ENCODE results near the gene DPYSL5.

Gene DPYSL5

DNA sequence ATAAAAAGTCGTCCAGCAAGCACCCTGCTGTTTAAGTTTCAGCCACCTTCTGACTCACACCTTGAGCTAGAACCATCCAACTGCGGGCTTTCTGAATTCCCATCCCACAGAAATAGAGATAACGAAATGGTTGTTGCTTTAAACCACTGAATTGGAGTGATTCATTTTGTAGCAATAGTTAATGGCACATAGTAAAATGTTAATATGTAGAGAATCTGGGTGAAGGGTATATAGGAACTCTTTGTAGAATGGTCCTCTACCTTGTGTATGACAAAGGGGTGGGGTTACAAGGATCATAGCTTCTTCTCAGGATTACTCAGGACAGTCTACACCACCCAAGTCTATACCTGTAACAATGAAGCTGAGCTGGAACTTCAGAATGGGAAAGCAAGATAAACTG lies 120.1 kb downstream of the DPYSL5 start:
- no peak for DNase-seq (ENCODE audit: low spot score)

DNA sequence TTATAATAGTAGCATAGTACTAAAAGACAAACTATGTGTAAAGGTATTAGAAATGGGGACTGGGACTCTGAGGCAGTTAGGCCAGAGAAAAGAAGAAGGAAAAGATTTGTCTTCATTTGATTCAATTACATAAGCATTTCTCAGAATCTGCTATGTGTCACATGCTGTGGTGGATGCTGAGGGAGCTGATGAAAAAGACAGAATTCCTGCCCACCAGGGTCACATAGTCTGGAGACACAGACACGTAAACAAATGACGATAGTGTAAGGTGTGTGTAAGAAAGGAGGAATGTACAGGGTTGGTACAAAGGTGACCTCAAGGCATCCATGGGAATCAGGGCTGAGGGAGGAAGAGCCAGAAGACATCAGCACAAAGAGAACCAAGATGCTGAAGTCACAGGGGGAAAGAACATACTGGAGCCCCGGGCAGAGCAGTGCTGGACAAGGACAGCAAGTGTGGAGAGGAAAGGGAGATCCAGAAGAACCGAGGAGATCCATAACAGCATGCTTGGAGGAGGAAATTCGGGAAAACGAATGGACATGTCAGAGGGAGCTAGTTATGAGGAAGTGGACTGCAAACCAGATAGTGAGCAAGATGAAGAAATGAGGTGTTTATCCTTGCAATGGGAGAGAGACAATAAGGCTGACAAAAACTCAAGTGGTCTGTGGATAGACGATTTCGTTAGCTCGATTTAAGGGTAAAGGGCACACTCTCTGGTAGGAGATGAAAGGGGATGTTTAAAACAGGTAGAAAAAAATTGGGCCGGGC lies 121.3 kb downstream of the DPYSL5 start:
- DNase-seq (ENCODE audit: low spot score) = no peak

DNA sequence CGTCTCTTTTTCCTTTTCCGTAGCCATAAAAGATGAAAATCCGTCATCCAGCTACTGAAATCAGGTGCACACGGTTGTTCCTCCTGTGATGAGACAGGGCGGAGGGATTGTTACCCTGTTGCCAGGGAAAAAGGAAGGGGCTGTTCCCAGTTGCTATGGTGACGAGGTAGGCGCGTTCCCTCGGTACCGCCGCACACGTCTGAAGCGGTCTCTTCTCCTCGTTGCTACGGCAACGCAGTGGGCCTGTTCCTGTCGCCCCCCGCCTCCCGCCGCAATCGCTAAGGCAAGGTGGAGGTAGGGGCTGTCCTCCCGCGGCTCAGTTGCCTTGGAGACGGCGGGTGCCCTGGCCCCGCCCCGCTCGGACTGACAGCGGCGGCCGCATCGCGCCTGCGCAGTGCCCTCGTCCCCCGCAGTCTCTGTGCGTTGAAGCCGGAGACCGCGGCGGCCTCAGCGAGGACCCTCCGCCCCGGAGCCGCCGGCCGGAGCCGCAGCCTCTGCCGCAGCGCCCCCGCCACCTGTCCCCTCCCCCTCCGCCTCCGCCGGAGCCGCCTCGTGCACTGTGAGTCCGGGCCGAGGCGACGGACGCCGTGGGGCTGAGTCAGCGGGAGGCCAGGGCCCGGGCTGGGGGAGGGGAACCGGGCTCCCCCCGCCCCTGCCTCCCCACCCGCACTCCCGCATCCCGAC lies 122.5 kb downstream of the DPYSL5 start, which contains the start of gene MAPRE3:
MAPRE3 (plus strand) TSS at position 394 of the 684 bp plus-strand sequence. CDS start 51,582 bp downstream, outside the sequence.
- DNase-seq (ENCODE audit: low spot score) = peak; percentile 94

DNA sequence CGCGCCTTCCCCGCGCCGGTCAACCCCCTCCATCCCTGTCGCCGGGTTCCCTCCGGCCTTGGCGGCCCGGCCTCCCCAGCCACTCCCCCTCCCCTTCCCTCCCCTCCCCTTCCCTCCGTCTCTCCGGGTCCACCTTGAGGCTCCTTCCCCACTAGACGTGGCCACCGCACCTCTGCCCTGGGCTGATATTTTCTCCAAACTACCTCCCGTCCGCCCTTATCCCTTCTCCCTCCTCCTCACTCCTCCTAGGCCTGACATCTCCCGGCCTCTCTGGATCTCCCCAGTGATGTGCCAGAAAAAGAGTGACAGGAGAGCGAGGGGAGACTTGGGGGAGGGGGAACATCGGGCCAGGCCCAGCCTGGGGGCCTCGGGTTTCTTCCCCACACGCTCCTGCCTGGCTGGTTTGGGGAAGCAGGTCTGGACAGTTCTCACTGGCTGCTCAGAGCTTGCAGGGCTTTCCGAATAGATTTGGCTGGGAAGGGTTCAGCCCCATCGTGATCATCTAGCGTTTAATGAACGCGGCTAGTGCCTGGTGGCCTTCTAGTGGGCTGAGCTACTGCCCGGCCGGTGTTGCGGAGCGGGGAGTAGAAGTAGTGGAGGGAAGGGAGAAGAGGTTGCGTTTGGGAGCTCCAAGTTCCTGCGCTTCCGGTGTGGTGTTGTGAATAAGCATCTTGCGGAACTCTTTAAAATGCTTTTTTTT lies 123.1 kb downstream of the DPYSL5 start:
- DNase-seq (ENCODE audit: low spot score) = peak; percentile 30

DNA sequence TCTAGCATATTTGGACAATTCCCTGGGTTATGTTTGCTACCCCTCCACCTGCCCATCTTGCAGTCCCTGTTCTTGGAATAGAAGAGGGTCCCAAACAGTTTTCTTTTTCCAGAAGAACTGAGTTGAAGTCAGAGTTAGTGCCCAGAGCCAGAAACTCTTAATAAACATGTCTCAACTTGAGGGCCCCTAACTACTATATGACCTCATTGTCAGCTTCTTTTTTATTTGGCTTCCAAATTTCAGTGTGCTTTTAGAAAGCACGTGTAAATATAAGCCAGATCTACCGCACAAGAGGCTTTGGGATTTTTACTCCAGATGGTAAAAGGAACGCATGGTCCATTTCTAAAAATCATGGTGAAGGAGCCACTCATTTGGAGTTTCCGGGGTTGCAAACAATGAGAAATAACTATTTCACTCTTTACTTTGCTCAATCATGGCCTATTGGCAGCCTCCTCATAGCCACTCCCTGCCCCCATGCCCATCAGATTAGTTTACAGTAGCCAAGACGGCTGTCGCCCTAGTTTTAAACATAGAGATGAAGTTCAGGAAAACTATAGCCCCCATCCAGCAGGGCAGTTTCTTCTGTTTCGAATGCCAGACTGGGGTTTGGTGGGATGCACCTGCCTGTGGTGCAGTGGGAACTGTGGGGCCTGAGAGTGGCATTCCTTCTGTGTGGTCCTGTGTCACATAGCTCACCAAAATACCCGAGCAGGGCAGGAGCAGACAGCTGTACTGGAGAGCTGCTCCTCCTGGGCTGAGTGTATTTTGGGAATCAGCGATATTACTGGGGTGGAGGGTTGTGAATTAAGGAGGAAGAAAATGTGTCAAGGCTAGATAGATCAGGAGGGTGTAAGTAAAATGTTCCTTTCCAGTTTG lies 124.2 kb downstream of the DPYSL5 start:
- DNase-seq (ENCODE audit: low spot score) = no peak

DNA sequence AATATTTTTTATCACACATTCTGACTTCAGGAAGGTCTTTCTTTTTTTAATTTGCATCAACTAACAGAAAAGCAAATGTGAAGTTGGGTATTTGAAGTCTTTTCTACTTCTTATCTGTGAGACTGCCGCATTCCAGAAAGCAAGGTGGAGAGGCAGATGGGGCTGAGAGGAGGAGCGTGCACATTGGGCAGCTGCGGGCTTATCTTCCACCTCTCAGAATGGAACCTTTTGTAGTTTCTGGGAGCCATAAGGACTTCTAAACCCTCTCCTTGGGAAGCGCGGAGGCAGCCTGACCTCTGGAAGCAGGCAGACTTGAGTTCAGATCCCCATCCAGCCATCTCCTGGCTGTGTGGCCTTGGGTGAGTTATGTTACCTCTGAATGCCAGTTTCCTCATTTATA lies 126.4 kb downstream of the DPYSL5 start:
- DNase-seq (ENCODE audit: low spot score) = no peak

DNA sequence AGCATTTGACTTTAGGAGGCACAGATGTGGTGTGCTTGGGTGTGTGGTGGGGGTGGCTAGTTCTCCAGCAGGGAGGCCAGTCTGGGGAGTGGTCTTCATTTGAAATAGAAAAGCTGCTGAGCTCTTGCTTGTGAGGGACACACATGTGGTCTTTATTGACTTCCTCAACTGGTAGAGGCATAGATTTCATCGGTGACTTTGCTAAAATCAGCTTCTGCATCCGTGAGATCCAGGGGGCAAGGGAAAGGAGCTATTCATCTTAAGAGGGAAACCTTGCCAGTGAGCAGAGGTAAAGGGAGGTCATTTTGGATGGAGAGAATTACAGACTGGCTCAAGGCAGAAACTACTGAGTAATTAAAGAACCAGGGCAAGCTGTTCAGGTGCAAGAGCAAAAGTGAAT lies 127.2 kb downstream of the DPYSL5 start:
- no peak for DNase-seq (ENCODE audit: low spot score)

DNA sequence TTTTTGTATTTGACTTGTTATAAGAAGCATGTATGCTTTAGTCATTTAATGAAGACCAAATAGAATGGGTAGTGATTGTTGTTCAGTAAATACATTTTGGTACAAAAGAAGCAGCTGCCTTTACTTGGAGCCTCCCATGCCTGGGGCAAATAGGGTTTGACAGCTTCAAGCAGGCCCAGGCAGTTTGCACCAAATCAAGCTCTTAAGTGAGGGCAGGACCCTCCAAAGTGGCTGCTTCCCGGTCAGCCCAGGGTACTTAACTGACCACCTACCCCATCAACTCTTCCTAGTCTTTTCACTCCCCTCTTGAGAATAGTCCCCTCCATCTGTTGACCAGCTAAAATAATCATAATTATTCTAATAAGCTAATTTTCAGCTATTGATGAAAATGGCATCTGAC lies 127.7 kb downstream of the DPYSL5 start:
- no peak for DNase-seq (ENCODE audit: low spot score)

DNA sequence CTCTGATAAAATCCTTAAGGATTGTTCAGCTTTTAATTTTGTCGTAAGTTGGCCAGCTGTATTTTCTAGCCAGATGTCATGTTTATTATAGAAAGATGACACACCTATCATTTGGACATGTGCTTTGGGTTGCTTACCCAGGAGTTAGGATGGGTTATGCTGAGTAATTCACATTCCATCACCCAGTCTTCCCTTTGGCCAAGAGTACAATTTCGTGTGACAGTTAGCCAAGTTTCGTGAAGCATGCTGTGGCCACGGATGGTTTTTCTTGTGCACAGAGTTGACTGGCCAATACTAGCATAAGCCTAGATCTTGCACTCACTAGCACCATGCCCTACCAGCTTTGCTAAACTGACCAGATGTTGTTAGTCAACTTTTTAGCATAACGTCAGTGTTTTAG lies 128.3 kb downstream of the DPYSL5 start:
- no peak for DNase-seq (ENCODE audit: low spot score)

DNA sequence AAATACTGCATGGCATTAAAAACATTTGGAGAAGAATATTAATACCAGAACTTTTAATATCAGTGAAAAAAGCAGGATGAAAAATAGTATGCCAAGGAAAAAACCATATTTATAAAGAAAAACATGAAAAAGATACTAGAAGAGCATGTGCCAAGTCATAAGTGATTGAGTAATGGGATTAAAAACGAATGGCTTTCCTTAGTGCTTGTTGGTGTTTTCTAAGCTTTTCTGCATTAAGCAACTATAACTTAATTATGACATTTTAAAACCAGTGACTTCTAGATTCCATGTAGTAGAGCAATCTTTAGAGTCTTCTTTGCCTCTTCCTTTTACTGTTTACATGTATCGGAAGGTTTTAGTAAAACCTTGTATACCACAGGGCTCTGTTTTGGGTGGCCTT lies 129.1 kb downstream of the DPYSL5 start:
- DNase-seq (ENCODE audit: low spot score) = no peak

DNA sequence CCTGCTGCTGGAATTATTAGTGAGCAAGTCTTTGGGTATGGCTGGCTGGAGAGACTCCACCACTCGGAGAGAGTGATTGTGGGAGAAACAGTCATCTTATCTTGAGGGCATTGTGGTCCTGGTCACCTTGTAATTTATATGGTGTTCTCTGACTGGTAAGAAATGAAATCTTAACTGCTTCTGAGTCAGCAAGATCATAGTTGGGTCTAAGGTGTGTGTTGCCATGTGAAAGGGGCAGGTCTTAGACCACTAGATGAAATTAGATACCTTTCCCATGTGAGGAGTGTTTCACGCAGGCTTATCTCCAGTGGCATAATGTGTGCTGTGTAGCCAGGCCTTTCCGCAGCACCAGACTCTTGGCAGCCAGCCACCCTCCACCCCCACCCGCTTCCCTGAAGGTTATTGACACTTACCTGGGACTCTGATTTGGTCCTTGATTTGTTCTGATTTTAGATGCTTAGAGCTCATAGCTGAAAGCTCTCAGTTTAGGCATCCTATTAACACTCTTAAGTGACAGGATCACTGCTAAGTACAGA lies 130.2 kb downstream of the DPYSL5 start:
- DNase-seq (ENCODE audit: low spot score) = no peak

DNA sequence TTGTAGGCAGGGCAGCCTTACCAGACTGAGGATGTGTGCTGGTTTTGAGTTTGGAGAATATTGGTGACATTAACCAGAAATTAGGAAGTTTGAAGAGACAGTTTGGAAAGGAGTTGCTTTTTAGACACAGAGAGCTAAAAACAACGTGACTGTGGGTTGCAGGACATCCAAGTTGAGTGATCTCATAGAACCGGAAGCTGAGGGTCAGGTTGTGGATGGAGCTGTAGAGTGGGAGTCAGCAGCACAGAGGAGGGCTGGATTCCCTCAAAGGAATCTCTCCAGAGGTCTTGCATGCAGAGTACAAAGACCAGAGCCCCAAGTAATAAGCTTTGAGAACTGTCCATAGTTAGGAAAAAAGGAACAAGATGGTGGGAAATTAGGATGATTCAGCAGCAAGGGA lies 131.8 kb downstream of the DPYSL5 start:
- no peak for DNase-seq (ENCODE audit: low spot score)

DNA sequence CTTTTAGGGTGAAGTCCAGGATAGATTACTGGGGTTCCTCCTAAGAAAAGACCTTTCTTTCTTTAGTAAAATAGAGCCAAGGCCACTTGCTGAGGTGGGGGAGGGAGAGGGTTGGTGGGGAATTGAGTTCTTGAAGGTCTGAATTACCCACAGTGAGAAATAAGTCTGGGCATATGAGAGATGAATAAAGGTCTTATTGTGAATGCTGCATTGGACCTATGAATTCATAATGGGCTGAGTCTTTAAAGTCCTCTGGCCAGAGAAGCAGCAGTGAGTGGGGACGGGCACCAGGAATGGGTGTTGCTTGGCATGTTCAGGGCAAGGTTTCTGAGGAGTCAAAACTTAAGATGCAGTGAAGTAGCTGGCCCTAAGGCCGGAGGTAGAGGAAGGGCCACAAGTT lies 133.0 kb downstream of the DPYSL5 start:
- DNase-seq (ENCODE audit: low spot score) = peak; percentile 35

DNA sequence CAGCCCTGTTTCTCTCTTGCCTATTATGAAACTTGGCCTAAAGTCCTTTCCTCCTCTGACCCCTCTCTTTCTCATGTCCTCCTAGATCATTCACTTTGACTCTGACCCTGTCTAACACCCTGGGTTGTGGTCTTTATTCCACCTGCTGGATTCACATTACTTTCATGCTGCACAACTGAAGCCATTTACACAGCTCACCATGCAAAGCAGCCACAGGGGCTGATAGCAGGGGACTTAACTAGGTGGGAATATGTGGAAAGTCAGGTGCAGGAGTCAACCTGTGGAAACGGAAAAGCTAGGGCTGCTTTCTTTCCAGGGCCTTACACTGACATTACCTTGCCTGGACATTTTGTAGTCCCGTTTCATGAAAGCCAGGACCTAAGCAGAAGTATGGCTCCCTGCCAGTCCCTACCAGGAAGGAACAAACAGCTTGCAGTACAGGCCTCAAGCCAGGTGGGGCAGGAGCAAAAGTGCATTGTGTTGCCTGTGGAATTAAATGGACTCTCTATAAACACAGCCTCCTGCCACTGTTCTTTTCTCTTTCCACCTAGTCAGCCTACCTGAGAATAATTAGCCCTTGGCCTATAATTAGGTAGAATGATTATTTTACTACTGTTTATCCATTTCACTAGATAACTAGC lies 134.3 kb downstream of the DPYSL5 start:
- DNase-seq (ENCODE audit: low spot score) = peak; percentile 83

DNA sequence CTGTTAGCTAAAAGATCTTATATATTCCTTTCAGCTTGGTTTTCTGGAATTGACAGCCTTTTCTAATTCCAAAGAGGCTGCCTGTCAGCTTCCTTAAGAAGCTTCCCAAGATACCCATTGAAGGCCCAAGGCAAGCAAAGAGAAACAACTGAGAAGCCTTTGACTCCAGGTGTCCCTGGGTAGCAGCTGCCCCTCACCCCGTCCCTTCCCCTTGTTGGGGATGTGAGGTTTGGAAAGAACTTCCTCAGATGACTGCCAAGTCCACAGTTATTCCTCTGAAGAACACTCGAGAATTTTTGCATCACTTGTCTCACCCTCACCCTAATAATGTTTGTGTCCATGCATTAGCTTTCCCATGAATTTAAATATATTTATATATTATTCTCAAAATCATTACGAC lies 135.8 kb downstream of the DPYSL5 start:
- no peak for DNase-seq (ENCODE audit: low spot score)

DNA sequence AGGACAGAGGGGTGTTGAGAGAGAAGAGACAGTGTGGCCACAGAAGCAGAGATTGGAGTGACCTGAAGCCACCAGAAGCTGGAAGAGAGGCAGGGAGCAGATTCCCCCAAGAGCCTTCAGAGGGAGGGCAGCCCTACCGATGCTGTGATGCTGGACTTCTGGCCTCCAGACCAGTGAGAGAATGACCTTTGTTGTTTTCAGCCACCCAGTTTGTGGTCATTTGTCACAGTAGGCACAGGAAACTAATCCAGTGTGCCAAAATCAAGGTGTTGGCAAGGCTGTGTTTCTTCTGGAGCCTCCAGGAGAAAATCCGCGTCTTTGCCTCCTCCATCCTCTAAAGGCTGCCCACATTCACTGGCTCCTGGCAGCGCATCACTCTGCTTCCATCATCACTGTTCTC lies 137.9 kb downstream of the DPYSL5 start:
- no peak for DNase-seq (ENCODE audit: low spot score)

DNA sequence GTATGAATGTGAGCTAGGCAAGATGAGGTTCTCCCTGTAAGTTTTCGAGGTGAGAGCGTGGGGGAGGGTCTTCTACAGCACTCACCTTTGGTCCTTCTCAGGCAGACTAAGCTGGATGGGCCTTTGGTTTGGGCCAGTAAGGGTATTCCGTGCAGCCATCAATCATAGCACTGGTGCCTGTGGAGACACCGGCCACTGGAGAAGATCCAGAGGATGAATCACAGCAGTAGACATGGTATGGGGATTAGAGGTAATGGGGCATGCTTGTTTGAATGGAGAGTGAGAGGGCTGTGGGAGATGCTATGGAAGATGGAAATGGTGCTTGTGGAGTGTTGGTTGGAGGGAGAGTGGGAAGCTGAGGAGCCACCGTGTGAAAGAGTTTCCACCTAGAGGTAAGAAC lies 138.6 kb downstream of the DPYSL5 start:
- DNase-seq (ENCODE audit: low spot score) = no peak

DNA sequence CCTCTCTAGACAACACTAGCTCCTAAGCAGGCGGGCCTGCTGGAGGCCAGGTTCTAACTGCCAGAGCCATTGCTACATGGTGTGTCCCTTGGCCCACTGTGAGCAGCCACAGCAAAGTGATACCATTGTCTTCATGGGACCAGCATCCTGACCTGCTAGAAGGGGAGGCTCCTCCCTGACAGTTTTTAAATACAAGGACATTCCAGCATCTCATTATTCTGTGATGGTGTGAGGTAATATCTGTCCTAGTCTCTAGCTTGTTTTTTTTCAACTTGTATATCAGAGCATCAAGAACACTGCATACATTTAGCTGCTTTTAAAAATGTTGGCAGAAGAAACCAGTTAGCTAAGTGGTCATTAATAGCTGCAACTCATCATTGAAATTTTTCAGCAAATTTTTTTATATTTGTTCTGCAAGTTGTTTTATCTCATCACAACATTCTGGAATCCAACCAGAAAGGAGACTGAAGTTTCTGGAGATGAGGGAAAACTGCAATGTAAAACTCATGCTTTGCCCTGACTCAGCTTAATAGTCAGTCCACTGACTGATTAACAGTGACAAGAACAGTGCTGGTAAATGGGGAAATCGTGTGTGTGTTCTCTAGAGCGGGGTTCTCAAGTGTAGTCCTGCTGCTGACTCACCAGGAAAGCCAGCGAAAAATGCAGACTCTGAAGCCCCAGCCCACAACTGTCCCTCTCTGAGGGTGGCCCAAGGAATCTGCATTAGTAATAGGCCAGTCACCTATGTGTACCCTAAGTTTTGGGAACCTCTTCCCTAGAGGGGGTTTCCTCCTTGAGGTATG lies 140.3 kb downstream of the DPYSL5 start:
- no peak for DNase-seq (ENCODE audit: low spot score)

DNA sequence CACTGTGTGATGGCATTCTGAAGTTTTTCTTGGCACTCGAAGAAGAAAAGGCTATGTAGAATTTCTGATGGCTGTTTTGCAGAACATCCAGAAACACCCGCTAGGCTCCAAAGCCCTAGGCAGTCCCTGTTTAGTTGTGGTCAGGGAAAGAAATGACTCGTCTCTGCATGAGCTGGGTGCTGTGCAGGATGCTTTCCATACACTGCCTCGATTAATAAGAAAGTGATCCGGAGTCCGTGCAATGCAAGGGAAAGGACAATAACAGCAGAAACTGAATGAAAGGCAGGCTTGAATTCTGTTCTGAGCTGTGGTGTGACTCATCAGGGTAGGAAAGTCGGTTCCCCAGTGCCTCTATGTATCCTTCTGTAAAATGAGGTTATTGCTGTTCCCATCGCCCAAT lies 141.2 kb downstream of the DPYSL5 start:
- no peak for DNase-seq (ENCODE audit: low spot score)

DNA sequence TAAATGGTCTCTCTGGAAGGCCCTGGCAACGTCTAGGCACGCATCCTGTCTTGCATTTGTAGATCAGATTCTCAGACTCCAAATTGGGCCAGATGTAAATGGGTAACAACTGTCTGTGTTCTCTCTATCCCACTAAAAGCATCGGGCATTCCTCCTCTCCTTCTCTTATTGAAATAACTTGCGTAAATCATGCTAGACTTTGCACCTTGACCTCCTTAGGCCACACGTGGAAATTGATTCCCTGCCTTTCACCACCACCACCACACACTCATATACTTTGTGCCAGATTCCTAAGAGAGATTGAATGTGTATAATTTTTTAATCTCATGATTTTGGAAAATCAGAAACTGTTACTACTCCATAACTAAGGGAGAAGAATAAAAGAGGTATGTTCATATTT lies 143.8 kb downstream of the DPYSL5 start:
- DNase-seq (ENCODE audit: low spot score) = no peak
